Measurements from ENCODE around the gene CCBE1.

GRCh38 chr18:59514203-59514602 is 183.0 kb downstream of the CCBE1 start:
- no peak for TF ChIP-seq CTCF (IDR thresholded peaks at IDR 0.05)
- no peak for TF ChIP-seq ZFX (IDR thresholded peaks at IDR 0.05; ENCODE audit: borderline replicate concordance)
